Fibroblast of pulmonary artery (primary cell): ENCODE measurements around the gene CCDC182.

Source experiments
- DNase-seq: peaks from one replicate; pipeline ENCODE4 v3.0.0-alpha.2; 2010; ENCODE audit warnings: low read depth
- H3K4me3 ChIP-seq: replicated peaks from 2 replicates; pipeline ENCODE4 v1.5.1; 2011; ENCODE audit warnings: low read depth, mild to moderate bottlenecking, control low read depth, low read length, moderate library complexity
- TF ChIP-seq, protein P1 (sequence below): IDR thresholded peaks from 2 replicates; pipeline ENCODE4 v1.5.1; 2011; ENCODE audit warnings: mild to moderate bottlenecking, control low read depth, low read length, inconsistent platforms; ENCODE audit errors: missing control alignments

The CCDC182 gene

GRCh38 chr17:57697891-57698711, 47.0 kb downstream of the CCDC182 start:
- DNase-seq = no peak
- H3K4me3 ChIP-seq = no peak overlapping the region
- TF ChIP-seq, protein P1, sequence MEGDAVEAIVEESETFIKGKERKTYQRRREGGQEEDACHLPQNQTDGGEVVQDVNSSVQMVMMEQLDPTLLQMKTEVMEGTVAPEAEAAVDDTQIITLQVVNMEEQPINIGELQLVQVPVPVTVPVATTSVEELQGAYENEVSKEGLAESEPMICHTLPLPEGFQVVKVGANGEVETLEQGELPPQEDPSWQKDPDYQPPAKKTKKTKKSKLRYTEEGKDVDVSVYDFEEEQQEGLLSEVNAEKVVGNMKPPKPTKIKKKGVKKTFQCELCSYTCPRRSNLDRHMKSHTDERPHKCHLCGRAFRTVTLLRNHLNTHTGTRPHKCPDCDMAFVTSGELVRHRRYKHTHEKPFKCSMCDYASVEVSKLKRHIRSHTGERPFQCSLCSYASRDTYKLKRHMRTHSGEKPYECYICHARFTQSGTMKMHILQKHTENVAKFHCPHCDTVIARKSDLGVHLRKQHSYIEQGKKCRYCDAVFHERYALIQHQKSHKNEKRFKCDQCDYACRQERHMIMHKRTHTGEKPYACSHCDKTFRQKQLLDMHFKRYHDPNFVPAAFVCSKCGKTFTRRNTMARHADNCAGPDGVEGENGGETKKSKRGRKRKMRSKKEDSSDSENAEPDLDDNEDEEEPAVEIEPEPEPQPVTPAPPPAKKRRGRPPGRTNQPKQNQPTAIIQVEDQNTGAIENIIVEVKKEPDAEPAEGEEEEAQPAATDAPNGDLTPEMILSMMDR = no peak

DNA sequence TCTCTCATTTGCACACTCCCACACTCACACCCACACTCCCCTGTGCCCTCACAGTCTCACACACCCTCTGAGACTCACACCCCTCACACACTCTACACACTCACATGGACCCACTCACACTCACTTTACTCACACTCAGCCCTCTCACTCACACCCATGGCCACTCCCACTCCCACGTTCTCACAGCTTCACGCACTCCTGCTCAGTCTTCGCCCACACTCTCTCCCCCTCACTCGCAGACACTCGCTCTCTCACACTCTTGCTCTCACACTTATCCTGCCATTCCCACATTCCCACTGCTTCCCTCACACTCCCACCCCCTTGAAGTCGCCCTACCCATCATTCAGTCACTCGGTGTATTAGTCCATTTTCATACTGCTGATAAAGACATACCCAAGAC, 47.9 kb downstream of the CCDC182 start:
- TF ChIP-seq, protein P1 = no peak
- DNase-seq = no peak
- H3K4me3 ChIP-seq = no peak overlapping the region

- no peak overlapping the region for H3K4me3 ChIP-seq
- DNase-seq = no peak
- TF ChIP-seq, protein P1 = no peak
Observed at GRCh38 chr17:57696050-57696449, 49.0 kb downstream of the CCDC182 start.
